ENCODE measurements around the gene HIP1. TPM values are rescaled to one million over a fixed set of nuclear protein-coding genes. Genes with fewer than 3 reads are reported as not detected.

The HIP1 gene
- total and polyA plus RNA-seq, 9 of the 15 experiments (the other 6 are each of a cell fraction or from before 2014, with no cell fraction given) = 2.4 to 13.7 (median 9.5) TPM

DNA sequence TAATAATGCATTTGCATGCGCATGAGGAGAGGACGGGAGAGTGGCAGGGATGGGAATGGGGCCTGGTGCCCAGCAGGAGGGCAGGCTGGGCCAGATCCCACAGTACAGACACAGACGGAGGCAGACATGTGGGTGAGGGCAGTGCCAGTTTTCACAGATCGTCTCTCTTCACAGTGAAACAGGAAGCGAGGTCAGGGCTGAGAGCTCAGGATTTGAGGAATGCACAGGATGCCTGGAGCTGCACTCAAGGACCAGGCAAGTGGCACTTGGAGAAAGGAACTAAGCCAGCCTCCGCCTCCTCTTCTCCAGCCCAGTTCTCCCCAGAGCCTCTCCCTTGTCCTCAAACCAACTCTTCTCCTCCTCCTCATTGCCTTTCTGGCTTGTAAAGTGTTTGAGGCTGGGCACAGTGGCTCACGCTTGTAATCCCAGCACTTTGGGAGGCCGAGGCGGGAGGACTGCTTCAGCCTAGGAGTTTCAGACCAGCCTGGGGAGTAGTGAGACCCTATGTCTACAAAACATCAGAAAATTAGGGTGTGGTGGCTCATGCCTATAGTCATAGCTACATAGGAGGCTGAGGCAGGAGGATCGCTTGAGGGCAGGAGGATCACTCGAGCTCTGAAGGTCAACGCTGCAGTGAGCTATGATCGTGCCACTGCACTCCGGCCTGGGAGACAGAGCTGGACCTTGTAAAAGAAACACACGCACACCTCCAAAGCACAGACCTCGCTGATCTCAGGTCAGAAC lies 115.2 kb downstream of the HIP1 start (continued):
- TF ChIP-seq, protein P1, sequence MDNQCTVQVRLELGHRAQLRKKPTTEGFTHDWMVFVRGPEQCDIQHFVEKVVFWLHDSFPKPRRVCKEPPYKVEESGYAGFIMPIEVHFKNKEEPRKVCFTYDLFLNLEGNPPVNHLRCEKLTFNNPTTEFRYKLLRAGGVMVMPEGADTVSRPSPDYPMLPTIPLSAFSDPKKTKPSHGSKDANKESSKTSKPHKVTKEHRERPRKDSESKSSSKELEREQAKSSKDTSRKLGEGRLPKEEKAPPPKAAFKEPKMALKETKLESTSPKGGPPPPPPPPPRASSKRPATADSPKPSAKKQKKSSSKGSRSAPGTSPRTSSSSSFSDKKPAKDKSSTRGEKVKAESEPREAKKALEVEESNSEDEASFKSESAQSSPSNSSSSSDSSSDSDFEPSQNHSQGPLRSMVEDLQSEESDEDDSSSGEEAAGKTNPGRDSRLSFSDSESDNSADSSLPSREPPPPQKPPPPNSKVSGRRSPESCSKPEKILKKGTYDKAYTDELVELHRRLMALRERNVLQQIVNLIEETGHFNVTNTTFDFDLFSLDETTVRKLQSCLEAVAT (IDR thresholded peaks at IDR 0.05) = no peak; a peak in 1 of 4 replicates
- TF ChIP-seq RBFOX2 (IDR thresholded peaks at IDR 0.05; ENCODE audit: low read depth, low read length) (peak; percentile 77), HDAC8 (tag; IDR thresholded peaks at IDR 0.05) (peak; percentile 88; the same call in 1 of the 2 replicates), DMBX1 (CRISPR knock-in tag; IDR thresholded peaks at IDR 0.05; ENCODE audit: borderline replicate concordance) (peak; percentile 17; the same call in 1 of the 2 replicates), NFRKB (IDR thresholded peaks at IDR 0.05; ENCODE audit: low read depth) (peak; percentile 61; the same call in 1 of the 2 replicates), TAF7 (tag; IDR thresholded peaks at IDR 0.05) (no peak), NRF1 (conservative IDR thresholded peaks at IDR 0.05 in 1 of 2, IDR thresholded peaks at IDR 0.05 in 1 of 2) (no peak), ZNF12 (CRISPR knock-in tag; IDR thresholded peaks at IDR 0.05) (0 out of 2 replicates have a peak, but pooled peaks have one; percentile 19), CREBBP (IDR thresholded peaks at IDR 0.05; ENCODE audit: low read depth, low read length) (no peak), ERF (CRISPR knock-in tag; IDR thresholded peaks at IDR 0.05) (peak; percentile 25; the same call in 1 of the 2 replicates), HLTF (IDR thresholded peaks at IDR 0.05) (no peak), LCOR (CRISPR knock-in tag; IDR thresholded peaks at IDR 0.05) (no peak), KLF1 (tag; IDR thresholded peaks at IDR 0.05) (peak; percentile 55; the same call in 1 of the 2 replicates), ZNF354B (CRISPR knock-in tag; IDR thresholded peaks at IDR 0.05) (peak; percentile 22; the same call in 1 of the 2 replicates), ZEB2 (IDR thresholded peaks at IDR 0.05) (no peak), SMARCE1 (IDR thresholded peaks at IDR 0.05) (no peak), POU5F1 (IDR thresholded peaks at IDR 0.05; ENCODE audit: borderline replicate concordance, low read depth, low read length, partially characterized antibody) (no peak), TBP (optimal IDR thresholded peaks at IDR 0.05; ENCODE audit: low read depth, low read length) (no peak), ZKSCAN8 (CRISPR knock-in tag; IDR thresholded peaks at IDR 0.05) (peak; percentile 61; the same call in 1 of the 2 replicates), ZNF717 (CRISPR knock-in tag; IDR thresholded peaks at IDR 0.05) (0 out of 2 replicates have a peak, but pooled peaks have one; percentile 21), SRSF1 (IDR thresholded peaks at IDR 0.05; ENCODE audit: low read depth, low read length) (no peak)
- TF ChIP-seq, protein P2, sequence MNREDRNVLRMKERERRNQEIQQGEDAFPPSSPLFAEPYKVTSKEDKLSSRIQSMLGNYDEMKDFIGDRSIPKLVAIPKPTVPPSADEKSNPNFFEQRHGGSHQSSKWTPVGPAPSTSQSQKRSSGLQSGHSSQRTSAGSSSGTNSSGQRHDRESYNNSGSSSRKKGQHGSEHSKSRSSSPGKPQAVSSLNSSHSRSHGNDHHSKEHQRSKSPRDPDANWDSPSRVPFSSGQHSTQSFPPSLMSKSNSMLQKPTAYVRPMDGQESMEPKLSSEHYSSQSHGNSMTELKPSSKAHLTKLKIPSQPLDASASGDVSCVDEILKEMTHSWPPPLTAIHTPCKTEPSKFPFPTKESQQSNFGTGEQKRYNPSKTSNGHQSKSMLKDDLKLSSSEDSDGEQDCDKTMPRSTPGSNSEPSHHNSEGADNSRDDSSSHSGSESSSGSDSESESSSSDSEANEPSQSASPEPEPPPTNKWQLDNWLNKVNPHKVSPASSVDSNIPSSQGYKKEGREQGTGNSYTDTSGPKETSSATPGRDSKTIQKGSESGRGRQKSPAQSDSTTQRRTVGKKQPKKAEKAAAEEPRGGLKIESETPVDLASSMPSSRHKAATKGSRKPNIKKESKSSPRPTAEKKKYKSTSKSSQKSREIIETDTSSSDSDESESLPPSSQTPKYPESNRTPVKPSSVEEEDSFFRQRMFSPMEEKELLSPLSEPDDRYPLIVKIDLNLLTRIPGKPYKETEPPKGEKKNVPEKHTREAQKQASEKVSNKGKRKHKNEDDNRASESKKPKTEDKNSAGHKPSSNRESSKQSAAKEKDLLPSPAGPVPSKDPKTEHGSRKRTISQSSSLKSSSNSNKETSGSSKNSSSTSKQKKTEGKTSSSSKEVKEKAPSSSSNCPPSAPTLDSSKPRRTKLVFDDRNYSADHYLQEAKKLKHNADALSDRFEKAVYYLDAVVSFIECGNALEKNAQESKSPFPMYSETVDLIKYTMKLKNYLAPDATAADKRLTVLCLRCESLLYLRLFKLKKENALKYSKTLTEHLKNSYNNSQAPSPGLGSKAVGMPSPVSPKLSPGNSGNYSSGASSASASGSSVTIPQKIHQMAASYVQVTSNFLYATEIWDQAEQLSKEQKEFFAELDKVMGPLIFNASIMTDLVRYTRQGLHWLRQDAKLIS (CRISPR knock-in tag; IDR thresholded peaks at IDR 0.05) = no peak
- TF ChIP-seq, protein P3, sequence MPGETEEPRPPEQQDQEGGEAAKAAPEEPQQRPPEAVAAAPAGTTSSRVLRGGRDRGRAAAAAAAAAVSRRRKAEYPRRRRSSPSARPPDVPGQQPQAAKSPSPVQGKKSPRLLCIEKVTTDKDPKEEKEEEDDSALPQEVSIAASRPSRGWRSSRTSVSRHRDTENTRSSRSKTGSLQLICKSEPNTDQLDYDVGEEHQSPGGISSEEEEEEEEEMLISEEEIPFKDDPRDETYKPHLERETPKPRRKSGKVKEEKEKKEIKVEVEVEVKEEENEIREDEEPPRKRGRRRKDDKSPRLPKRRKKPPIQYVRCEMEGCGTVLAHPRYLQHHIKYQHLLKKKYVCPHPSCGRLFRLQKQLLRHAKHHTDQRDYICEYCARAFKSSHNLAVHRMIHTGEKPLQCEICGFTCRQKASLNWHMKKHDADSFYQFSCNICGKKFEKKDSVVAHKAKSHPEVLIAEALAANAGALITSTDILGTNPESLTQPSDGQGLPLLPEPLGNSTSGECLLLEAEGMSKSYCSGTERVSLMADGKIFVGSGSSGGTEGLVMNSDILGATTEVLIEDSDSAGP (CRISPR knock-in tag; IDR thresholded peaks at IDR 0.05) = 0 out of 2 replicates have a peak, but pooled peaks have one; percentile 7
